Renal pelvis (tissue), 4 donors: ENCODE data around the gene RBBP4. TPM values are rescaled to one million over a fixed set of nuclear protein-coding genes. Genes with fewer than 3 reads are reported as not detected.
"Not testable (repeated sequence)": the region's sequence is repeated elsewhere in the genome, so short reads cannot be mapped to it uniquely, and the experiment has no call there.

Experiments
- DNase-seq: peaks from one replicate; pipeline ENCODE4 v3.0.0-alpha.2; 2013
- polyA plus RNA-seq, 3 donors: library from polyadenylated mRNA; unstranded; fragments of 120-200 nt; gene quantifications; one replicate each; pipeline ENCODE4 v1.2.1, GENCODE V29; 2013; ENCODE audit not compliant: insufficient read length in 3 of 3

Gene RBBP4
- polyA plus RNA-seq, 3 donors = 308 to 325 (median 312) TPM

GRCh38 chr1:32684167-32684811 is 33.3 kb downstream of the RBBP4 start:
- DNase-seq = peak; percentile 52

DNA sequence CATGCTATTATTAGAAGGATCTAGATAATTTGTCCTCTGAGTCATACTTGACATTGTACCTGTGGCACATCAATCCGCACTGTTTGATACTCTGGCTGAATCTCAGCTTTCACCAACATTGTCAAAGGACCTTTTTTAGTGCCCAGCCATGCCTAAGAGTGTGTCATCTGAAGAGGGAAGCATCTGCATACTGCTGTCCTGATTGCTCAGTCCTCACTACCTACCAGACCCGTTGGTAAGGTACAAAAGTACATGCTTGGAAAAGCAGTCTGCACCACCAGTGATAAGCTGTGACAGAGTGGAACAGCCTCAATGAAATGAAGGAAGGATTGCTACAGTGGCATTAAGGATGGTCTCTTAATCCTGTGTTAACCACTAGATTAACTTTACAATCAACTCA is 34.5 kb downstream of the RBBP4 start:
- DNase-seq = no peak

- DNase-seq = no peak
Measured at GRCh38 chr1:32686387-32686786, 35.4 kb downstream of the RBBP4 start.

GRCh38 chr1:32693455-32694174 is 42.6 kb downstream of the RBBP4 start:
- DNase-seq = no peak

DNA sequence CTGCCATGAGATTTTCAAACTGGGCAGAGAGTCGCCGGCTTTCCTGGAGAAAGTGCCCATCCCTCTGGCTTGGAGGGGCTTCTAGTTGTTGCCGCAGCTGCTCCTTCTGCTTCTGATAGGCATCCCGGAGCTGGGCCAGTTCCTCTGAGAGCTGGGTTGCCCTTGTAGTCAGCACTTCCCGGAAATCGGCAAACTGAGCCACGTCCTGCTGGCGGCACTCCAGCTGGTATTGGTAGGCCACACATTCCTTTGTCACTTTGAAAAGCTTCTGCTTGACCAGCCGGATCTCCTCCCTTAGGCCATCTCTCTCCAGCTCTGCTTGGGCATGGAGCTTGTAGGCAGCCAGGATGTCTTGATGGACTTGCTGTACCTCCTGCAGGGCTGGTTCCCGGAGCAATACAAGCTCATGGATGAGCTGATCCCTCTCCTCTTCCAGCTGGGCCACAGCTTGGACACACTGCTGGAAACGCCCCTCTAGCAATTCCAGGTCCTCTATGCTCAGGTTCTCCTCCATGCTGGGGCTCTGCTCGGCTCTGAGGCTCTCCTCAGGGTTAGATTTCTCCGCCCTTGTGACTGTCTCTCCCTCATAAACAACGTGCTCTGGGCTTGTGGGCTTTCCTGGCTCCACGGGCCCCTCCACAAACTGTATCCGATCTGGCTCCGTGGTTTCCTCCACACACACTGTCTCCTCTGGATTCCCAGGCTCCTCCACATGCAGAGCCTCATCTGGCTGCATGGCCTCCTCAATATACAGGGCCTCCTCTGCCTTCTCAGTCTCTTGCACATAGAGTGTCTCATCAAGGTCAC is 44.3 kb downstream of the RBBP4 start:
- DNase-seq = no peak

GRCh38 chr1:32696041-32696440 is 45.0 kb downstream of the RBBP4 start:
- no peak for DNase-seq

GRCh38 chr1:32696996-32697395 is 46.0 kb downstream of the RBBP4 start:
- not testable (repeated sequence) for DNase-seq

- no peak for DNase-seq
Measured at GRCh38 chr1:32701421-32701911, 50.5 kb downstream of the RBBP4 start.

- DNase-seq = no peak
Measured at GRCh38 chr1:32701951-32702598, 51.1 kb downstream of the RBBP4 start.

GRCh38 chr1:32702599-32703478 is 51.8 kb downstream of the RBBP4 start, which contains the start of gene SYNC:
Gene SYNC (minus strand): TSS chr1:32702770. CDS start chr1:32702660, 110 bp downstream.
- DNase-seq = no peak

DNA sequence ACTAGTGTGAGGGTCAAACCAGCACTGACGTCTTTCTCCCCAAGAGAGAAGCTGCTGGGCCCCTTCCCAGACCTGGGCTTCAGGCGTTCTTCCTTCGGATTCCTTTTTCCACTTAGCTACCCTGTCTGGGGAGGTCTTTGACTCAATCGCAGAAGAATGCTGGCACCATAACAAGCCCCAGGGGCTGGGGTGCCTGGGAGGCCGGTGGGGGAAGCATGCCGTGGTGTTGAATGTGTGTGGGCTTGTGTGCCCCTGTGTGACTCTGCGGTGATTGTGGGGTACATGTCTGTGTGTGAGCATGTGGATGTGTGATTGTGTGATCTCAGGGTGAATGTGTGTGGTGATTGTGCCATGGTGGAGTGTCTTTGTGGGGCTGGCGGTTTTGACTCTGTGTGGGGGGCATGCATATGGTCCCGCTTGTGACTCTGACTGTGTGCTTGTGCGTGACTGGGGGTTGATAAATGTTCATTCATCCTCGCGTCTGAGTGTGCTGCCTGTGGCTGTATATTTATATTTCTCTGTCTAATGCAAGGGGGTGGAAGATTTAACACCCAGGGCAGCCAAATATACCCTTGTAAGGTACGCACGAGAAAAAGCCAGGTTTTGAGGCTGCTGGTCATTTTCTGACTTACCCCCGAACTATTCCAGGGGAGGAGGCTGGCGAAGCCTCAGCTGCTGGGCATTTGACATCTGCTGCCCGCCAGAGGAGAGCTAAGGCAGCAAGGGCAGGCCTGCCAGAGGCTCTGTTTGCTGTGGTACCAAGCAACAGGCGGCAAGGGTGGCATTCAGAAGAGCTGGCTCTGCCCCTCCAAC is 52.7 kb downstream of the RBBP4 start:
- no peak for DNase-seq

DNA sequence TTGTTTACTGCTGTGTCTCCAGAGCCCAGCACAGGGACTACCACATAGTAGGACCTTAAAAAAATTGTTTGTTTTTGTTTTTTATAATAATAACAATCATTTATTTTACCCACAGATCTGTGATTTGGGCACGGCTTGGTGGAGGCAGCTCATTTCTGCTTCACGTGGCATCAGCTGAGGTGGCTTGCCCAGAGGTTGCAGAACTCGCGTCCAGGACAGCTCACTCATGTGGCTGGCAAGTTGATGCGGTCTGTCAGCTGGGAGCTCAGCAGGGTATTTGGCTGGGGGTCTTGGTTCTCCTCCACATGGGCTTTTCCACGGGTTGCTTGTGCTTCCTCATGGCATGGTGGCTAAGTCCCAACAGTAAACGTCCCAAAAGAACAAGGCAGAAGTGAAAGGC is 54.5 kb downstream of the RBBP4 start:
- DNase-seq = no peak

DNA sequence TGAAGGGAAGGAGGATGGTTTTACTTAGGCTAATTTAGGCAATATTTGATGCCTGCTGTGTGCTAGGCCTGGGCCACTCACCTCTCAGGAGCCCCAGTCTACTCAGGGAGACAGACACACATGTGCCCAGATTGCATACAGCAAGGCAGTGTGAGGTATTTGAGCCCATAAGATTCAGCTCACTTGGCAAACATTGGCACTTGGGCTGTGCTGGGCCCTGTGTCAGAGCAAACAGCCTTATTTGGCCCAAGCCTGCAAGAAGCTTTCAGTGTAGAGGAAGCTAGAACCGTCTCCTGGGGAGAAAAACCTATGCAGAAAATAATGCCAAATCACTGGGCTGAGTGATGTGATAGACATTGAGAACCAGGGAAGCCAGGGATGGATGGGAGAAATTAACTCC is 55.5 kb downstream of the RBBP4 start:
- no peak for DNase-seq

DNA sequence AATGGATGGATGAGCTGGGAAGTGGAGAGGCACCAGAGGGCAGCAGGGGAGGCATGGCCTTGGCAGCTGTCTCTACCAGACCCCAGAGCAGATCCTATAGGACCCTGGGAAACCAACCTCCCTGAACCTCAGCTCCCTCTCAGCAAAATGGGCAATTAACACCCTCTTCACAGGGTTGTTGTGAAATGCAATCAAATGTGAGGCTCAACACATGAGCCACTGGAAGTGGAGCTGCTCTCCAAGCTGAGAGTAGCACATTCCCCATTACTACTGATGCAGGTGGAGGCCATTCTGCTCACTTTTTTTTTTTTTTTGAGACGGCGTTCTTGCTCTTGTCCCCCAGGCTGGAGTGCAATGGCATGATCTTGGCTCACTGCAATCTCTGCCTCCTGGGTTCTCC is 58.1 kb downstream of the RBBP4 start:
- no peak for DNase-seq

DNA sequence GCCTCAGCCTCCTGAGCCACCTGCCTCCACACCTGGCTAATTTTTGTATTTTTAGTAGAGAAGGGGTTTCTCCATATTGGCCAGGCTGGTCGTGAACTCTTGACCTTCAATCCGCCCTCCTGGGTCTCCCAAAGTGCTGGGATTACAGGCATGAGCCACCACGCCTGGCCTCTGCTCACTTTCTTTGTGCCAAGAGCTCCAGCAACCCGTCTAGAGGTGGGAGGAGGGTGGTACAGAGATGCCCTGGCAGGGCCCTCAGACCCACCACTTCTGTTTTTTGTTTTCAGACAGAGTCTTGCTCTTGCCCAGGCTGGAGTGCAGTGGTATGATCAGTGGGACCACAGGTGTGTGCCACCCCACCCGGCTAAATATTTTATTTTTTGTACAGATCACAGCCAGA is 58.5 kb downstream of the RBBP4 start:
- no peak for DNase-seq

DNA sequence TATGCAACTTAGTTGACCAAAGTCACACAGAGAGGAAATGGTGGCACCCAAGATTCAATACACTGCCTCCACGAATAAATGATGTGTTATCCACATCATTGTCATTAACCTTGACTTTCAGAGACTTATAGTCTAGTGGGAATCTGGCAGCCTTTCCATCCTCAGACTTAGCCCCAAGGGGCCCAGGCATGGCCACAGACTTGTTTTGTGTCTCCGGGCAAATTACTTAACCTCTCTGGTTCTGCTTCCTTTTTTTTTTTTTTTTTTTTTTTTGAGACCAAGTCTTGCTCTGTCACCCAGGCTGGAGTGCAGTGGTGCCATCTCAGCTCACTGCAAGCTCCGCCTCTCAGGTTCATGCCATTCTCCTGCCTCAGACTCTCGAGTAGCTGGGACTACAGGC is 60.2 kb downstream of the RBBP4 start:
- not testable (repeated sequence) for DNase-seq

DNA sequence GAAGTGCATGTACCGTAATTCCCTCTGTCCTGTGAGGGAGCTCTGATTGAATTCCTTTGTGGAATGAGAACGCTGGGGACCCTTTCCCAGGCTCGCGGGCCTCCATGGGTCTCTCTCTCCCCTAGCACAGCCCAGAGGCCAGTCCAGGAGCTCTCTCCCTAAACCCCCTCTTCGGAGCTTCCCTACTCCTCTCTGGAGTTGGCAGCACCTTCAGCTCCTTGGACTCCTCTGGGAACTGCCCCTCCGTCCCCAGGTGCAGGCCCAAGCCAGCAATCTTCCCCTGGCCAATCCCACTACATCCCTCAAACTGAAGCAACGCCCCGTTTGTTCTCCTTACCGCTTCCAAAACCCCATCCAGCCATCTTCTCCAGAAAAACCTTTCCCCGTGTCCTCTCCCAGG is 62.1 kb downstream of the RBBP4 start:
- DNase-seq = no peak

DNA sequence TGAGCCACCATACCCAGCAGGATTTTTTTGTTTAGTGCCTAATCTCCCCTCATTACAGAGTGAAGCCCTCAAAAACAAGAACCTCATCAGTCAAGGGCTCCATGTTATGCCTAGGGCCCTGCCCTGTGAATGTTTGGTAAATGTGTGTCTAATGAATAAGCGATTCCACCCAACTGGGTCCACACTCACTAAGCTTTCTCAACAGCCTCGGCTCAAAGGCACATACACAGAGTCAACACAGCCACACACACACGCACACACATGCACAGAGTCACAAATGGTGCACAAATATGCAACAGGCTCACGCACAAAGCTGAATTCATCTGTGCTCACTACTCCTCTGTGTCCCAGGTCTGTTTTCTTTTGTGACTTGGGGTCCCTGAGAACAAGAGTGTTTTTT is 63.3 kb downstream of the RBBP4 start:
- DNase-seq = no peak

DNA sequence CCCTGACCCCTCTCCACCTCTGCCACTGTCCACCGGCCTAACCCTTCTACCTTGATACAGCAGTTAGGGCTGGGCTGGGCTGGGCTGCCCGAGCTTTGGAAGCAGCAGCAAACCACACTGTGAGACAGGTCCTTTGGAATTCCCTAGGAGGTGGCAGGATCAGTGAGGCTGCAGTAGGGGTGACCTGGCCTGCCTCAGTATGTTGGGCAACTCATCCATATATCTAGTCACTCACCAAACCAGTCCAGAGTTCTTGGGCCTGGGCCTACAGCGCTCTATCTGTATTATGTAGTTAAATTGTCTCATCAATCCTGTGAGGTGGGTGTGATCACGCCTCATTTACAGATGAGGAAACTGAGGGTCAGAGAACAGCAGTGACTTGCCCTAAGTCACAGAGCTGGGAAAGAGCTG is 64.9 kb downstream of the RBBP4 start:
- no peak for DNase-seq
